MM.1S (cell line): ENCODE data around the gene CDK6.

Experiments
- CTCF ChIP-seq: fragments of 300-600 bp; sonication (generic); IDR thresholded peaks from 2 replicates; pipeline ENCODE4 v1.5.1; 2016; ENCODE audit warnings: antibody characterized with exemption, low read length, mixed read lengths
- EZH2 ChIP-seq: fragments of 300-600 bp; sonication (generic); optimal IDR thresholded peaks from 2 replicates; pipeline ENCODE3; 2017; ENCODE audit warnings: low read depth, mild to moderate bottlenecking, antibody characterized with exemption, low read length, mixed read lengths
- EZH2phosphoT487 ChIP-seq: fragments of 300-600 bp; sonication (generic); IDR thresholded peaks from 2 replicates; pipeline ENCODE4 v1.6.1; 2018; ENCODE audit warnings: antibody characterized with exemption, low read length

GRCh38 chr7:92769844-92770243 is 66.5 kb downstream of the CDK6 start:
- TF ChIP-seq EZH2phosphoT487 (no peak), CTCF (no peak), EZH2 (no peak)
